Measurements from ENCODE around the gene WFDC11. TPM values are rescaled to one million over a fixed set of nuclear protein-coding genes. Genes with fewer than 3 reads are reported as not detected.
"Not testable (repeated sequence)": the region's sequence is repeated elsewhere in the genome, so short reads cannot be mapped to it uniquely, and the experiment has no call there.

WFDC11 gene
- not detected in 2 replicates for total RNA-seq

- TF ChIP-seq CTCF (IDR thresholded peaks at IDR 0.05) = no peak
- POLR2A ChIA-PET = no interaction called here
- Mint-ChIP-seq H3K9me3 (peaks cover 2% of the 10 kb centered on the region), H3K36me3 (ENCODE audit: low read depth) (no peaks in the 10 kb centered on the region), H3K4me3 (no peak within 1 kb of the TSS), H3K27ac (no peak within 1 kb of the TSS), H3K27me3 (peaks cover 23% of the 10 kb centered on the region), H3K4me1 (no peaks in the 10 kb centered on the region)
- intact Hi-C loops (cut with micrococcal nuclease) = no loop called here
- DNase-seq = no peak
- ATAC-seq (ENCODE audit: low read depth) = no peak
- CTCF ChIA-PET = no interaction called here
Observed at GRCh38 chr20:45670139-45670538, at the start of gene WFDC11. Gene WFDC11, minus strand, starts transcription at chr20:45670239. Its CDS starts 19,639 bp downstream, at chr20:45650600.

GRCh38 chr20:45716141-45716688 lies 46.2 kb upstream of the WFDC11 start:
- Mint-ChIP-seq H3K4me3 (peak overlapping the region; percentile 29), H3K4me1 (peaks cover 39% of the 10 kb centered on the region)
- ATAC-seq (ENCODE audit: low read depth); intact Hi-C loops (cut with micrococcal nuclease); H3K27me3 Mint-ChIP-seq; H3K27ac Mint-ChIP-seq; DNase-seq; CTCF ChIA-PET; POLR2A ChIA-PET; H3K9me3 Mint-ChIP-seq; H3K36me3 Mint-ChIP-seq (ENCODE audit: low read depth): not testable (repeated sequence)

GRCh38 chr20:45704969-45705637 lies 35.1 kb upstream of the WFDC11 start, which contains the start of gene WFDC10B:
Gene WFDC10B, minus strand, starts transcription at chr20:45705019. Its CDS starts 19,027 bp downstream, at chr20:45685992.
- POLR2A ChIA-PET = no interaction called here
- peaks cover 9% of the 10 kb centered on the region for H3K4me1 Mint-ChIP-seq
- no peak within 1 kb of the TSS for H3K27ac Mint-ChIP-seq

GRCh38 chr20:45701873-45702272 lies 31.8 kb upstream of the WFDC11 start, which contains the start of gene WFDC13:
Gene WFDC13, plus strand, starts transcription at chr20:45702038. Its CDS starts 86 bp downstream, at chr20:45702124.
- intact Hi-C loops (cut with micrococcal nuclease) = no loop called here
- Mint-ChIP-seq H3K27ac (no peak within 1 kb of the TSS), H3K4me3 (no peak within 1 kb of the TSS), H3K27me3 (peaks cover 9% of the 10 kb centered on the region), H3K9me3 (no peaks in the 10 kb centered on the region), H3K4me1 (peaks cover 9% of the 10 kb centered on the region), H3K36me3 (ENCODE audit: low read depth) (no peaks in the 10 kb centered on the region)
- ChIA-PET POLR2A (no interaction called here), CTCF (no interaction called here)
- ATAC-seq (ENCODE audit: low read depth) (no peak), DNase-seq (no peak)
- TF ChIP-seq CTCF (IDR thresholded peaks at IDR 0.05) = no peak

More at GRCh38 chr20:45704969-45705637, 35.1 kb upstream of the WFDC11 start, which contains the start of gene WFDC10B:
- DNase-seq (no peak), ATAC-seq (ENCODE audit: low read depth) (no peak)
- intact Hi-C loops (cut with micrococcal nuclease) = no loop called here
- Mint-ChIP-seq H3K27me3 (peaks cover 17% of the 10 kb centered on the region), H3K36me3 (ENCODE audit: low read depth) (no peaks in the 10 kb centered on the region), H3K4me3 (no peak within 1 kb of the TSS), H3K9me3 (no peaks in the 10 kb centered on the region)
- no peak for TF ChIP-seq CTCF (IDR thresholded peaks at IDR 0.05)
- CTCF ChIA-PET = no interaction called here

GRCh38 chr20:45701104-45701503 lies 31.1 kb upstream of the WFDC11 start:
- no peak for DNase-seq
- intact Hi-C loops (cut with micrococcal nuclease) = no loop called here
- peaks cover 11% of the 10 kb centered on the region for H3K27me3 Mint-ChIP-seq
- ChIA-PET POLR2A (no interaction called here), CTCF (no interaction called here)
- H3K4me3 Mint-ChIP-seq = no peak overlapping the region
- no peak for ATAC-seq (ENCODE audit: low read depth)
- H3K9me3 Mint-ChIP-seq = no peaks in the 10 kb centered on the region
- TF ChIP-seq CTCF (IDR thresholded peaks at IDR 0.05) = no peak
- no peak overlapping the region for H3K27ac Mint-ChIP-seq
- H3K36me3 Mint-ChIP-seq (ENCODE audit: low read depth) = no peaks in the 10 kb centered on the region
- H3K4me1 Mint-ChIP-seq = peaks cover 9% of the 10 kb centered on the region
